ENCODE results near the gene LRFN2. TPM values are rescaled to one million over a fixed set of nuclear protein-coding genes. Genes with fewer than 3 reads are reported as not detected.

The LRFN2 gene
- total and polyA plus RNA-seq, 2 experiments from 2014 or later = 0.29 to 2.5 TPM

DNA sequence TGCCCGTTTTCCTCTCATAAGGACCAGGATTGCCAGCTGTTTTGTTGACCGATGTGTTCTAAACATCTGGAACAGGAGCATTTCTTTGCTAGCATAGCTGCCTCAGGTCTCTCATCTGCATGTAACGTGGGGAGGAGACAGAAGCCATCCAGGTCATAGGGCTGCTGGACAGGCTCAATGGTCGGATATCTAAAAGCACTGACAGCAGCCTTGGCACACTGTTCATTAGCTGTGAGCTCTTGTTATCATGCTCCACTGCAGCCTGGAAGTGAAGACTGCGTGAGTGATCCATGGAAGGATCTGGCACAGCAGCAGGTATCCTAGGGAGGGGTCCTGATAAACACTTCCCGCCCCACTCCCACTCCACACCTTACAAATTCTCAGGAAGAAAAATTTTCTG, 175.3 kb downstream of the LRFN2 start (continued):
- TF ChIP-seq, protein P1, sequence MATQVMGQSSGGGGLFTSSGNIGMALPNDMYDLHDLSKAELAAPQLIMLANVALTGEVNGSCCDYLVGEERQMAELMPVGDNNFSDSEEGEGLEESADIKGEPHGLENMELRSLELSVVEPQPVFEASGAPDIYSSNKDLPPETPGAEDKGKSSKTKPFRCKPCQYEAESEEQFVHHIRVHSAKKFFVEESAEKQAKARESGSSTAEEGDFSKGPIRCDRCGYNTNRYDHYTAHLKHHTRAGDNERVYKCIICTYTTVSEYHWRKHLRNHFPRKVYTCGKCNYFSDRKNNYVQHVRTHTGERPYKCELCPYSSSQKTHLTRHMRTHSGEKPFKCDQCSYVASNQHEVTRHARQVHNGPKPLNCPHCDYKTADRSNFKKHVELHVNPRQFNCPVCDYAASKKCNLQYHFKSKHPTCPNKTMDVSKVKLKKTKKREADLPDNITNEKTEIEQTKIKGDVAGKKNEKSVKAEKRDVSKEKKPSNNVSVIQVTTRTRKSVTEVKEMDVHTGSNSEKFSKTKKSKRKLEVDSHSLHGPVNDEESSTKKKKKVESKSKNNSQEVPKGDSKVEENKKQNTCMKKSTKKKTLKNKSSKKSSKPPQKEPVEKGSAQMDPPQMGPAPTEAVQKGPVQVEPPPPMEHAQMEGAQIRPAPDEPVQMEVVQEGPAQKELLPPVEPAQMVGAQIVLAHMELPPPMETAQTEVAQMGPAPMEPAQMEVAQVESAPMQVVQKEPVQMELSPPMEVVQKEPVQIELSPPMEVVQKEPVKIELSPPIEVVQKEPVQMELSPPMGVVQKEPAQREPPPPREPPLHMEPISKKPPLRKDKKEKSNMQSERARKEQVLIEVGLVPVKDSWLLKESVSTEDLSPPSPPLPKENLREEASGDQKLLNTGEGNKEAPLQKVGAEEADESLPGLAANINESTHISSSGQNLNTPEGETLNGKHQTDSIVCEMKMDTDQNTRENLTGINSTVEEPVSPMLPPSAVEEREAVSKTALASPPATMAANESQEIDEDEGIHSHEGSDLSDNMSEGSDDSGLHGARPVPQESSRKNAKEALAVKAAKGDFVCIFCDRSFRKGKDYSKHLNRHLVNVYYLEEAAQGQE (IDR thresholded peaks at IDR 0.05; ENCODE audit: unreplicated experiment) = no peak
- no peak for TF ChIP-seq POLR2AphosphoS5 (IDR thresholded peaks at IDR 0.05; ENCODE audit: low read depth)
- no peak for TF ChIP-seq CREB1 (CRISPR knock-in tag; IDR thresholded peaks at IDR 0.05; ENCODE audit: low read depth)
- no peak for TF ChIP-seq EZH2 (IDR thresholded peaks at IDR 0.05; ENCODE audit: low read depth, unreplicated experiment)
- no peak for TF ChIP-seq ZNF114 (CRISPR knock-in tag; IDR thresholded peaks at IDR 0.05)
- no peak for TF ChIP-seq JUNB (IDR thresholded peaks at IDR 0.05; ENCODE audit: unreplicated experiment)
- TF ChIP-seq, protein P2, sequence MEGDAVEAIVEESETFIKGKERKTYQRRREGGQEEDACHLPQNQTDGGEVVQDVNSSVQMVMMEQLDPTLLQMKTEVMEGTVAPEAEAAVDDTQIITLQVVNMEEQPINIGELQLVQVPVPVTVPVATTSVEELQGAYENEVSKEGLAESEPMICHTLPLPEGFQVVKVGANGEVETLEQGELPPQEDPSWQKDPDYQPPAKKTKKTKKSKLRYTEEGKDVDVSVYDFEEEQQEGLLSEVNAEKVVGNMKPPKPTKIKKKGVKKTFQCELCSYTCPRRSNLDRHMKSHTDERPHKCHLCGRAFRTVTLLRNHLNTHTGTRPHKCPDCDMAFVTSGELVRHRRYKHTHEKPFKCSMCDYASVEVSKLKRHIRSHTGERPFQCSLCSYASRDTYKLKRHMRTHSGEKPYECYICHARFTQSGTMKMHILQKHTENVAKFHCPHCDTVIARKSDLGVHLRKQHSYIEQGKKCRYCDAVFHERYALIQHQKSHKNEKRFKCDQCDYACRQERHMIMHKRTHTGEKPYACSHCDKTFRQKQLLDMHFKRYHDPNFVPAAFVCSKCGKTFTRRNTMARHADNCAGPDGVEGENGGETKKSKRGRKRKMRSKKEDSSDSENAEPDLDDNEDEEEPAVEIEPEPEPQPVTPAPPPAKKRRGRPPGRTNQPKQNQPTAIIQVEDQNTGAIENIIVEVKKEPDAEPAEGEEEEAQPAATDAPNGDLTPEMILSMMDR (conservative IDR thresholded peaks at IDR 0.05; ENCODE audit: low read depth in 2 of 2) = no peak

- Mint-ChIP-seq H3K4me1 (peaks cover 17% of the 10 kb centered on the region), H3K4me3 (no peak overlapping the region), H3K27me3 (ENCODE audit: insufficient read depth, low read depth, poor library complexity) (peaks cover 11% of the 10 kb centered on the region), H3K36me3 (ENCODE audit: low read depth) (no peaks in the 10 kb centered on the region), H3K27ac (no peak overlapping the region), H3K9me3 (no peaks in the 10 kb centered on the region)
- Histone ChIP-seq H4K20me1 (replicated peaks; ENCODE audit: insufficient read depth) (no peaks in the 10 kb centered on the region), H3K36me3 (ENCODE audit: insufficient read depth) (no peaks in the 10 kb centered on the region), H3K4me1 (ENCODE audit: insufficient read depth) (peaks cover 12% of the 10 kb centered on the region), H3K27me3 (ENCODE audit: insufficient read depth) (no peaks in the 10 kb centered on the region), H3K27ac (ENCODE audit: low read depth) (no peak overlapping the region), H3K4me3 (no peak overlapping the region), H2AFZ (no peak overlapping the region), H3F3A (replicated peaks; ENCODE audit: low read depth) (no peaks in the 10 kb centered on the region), H3K9me2 (ENCODE audit: insufficient read depth) (no peaks in the 10 kb centered on the region), H3K79me2 (replicated peaks; ENCODE audit: insufficient read depth) (no peaks in the 10 kb centered on the region), H3K4me2 (no peak overlapping the region)
- DNase-seq (ENCODE audit: low spot score) (no peak), ATAC-seq (no peak)
- TF ChIP-seq POLR2AphosphoS5 (IDR thresholded peaks at IDR 0.05; ENCODE audit: low read depth) = no peak
- TF ChIP-seq ETS1 (IDR thresholded peaks at IDR 0.05) = no peak
- no peak for TF ChIP-seq ZNF331 (CRISPR knock-in tag; IDR thresholded peaks at IDR 0.05; ENCODE audit: low read depth)
- TF ChIP-seq, protein P1 (IDR thresholded peaks at IDR 0.05; ENCODE audit: unreplicated experiment) = no peak
- no peak for TF ChIP-seq NANOG (IDR thresholded peaks at IDR 0.05; ENCODE audit: borderline replicate concordance)
- no peak for TF ChIP-seq EZH2phosphoT487 (IDR thresholded peaks at IDR 0.05; ENCODE audit: unreplicated experiment)
Observed at GRCh38 chr6:40410821-40411220, 176.3 kb downstream of the LRFN2 start.

All from GM23338 (cell line).